ENCODE measurements around the gene ANKZF1.

Gene ANKZF1

GRCh38 chr2:219282943-219283581 is 53.5 kb downstream of the ANKZF1 start:
- H3K4me3 ChIP-seq (ENCODE audit: low read depth in 1 of 2, low read length in 1 of 2) = no peak overlapping the region
- TF ChIP-seq, protein P1, sequence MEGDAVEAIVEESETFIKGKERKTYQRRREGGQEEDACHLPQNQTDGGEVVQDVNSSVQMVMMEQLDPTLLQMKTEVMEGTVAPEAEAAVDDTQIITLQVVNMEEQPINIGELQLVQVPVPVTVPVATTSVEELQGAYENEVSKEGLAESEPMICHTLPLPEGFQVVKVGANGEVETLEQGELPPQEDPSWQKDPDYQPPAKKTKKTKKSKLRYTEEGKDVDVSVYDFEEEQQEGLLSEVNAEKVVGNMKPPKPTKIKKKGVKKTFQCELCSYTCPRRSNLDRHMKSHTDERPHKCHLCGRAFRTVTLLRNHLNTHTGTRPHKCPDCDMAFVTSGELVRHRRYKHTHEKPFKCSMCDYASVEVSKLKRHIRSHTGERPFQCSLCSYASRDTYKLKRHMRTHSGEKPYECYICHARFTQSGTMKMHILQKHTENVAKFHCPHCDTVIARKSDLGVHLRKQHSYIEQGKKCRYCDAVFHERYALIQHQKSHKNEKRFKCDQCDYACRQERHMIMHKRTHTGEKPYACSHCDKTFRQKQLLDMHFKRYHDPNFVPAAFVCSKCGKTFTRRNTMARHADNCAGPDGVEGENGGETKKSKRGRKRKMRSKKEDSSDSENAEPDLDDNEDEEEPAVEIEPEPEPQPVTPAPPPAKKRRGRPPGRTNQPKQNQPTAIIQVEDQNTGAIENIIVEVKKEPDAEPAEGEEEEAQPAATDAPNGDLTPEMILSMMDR (IDR thresholded peaks at IDR 0.05) = no peak
- no peaks in the 10 kb centered on the region for H3K9me3 ChIP-seq
- H3K27me3 ChIP-seq = no peaks in the 10 kb centered on the region
- no peak overlapping the region for H3K27ac ChIP-seq
- H3K36me3 ChIP-seq = peaks cover 61% of the 10 kb centered on the region
- H3K4me1 ChIP-seq (ENCODE audit: control insufficient read depth in 1 of 2, insufficient read depth in 1 of 2, low read depth in 1 of 2, low read length in 1 of 2) = peaks cover 22 to 28% of the 10 kb centered on the region in 2 experiments

- Histone ChIP-seq H3K4me3 (ENCODE audit: low read depth in 1 of 2, low read length in 1 of 2) (no peak overlapping the region), H3K4me1 (ENCODE audit: control insufficient read depth in 1 of 2, insufficient read depth in 1 of 2, low read depth in 1 of 2, low read length in 1 of 2) (peaks cover 10 to 13% of the 10 kb centered on the region in 2 experiments), H3K27ac (no peak overlapping the region), H3K27me3 (peaks cover 2% of the 10 kb centered on the region), H3K36me3 (peaks cover 61% of the 10 kb centered on the region), H3K9me3 (no peaks in the 10 kb centered on the region)
- TF ChIP-seq, protein P1 (IDR thresholded peaks at IDR 0.05) = no peak
Measured at GRCh38 chr2:219284501-219285372, 55.1 kb downstream of the ANKZF1 start.

- H3K4me3 ChIP-seq (ENCODE audit: low read depth in 1 of 2, low read length in 1 of 2) = no peak overlapping the region
- peaks cover 61% of the 10 kb centered on the region for H3K36me3 ChIP-seq
- TF ChIP-seq, protein P1 (IDR thresholded peaks at IDR 0.05) = no peak
- peaks cover 8% of the 10 kb centered on the region for H3K27me3 ChIP-seq
- peaks cover 4 to 7% of the 10 kb centered on the region in 2 experiments for H3K4me1 ChIP-seq (ENCODE audit: control insufficient read depth in 1 of 2, insufficient read depth in 1 of 2, low read depth in 1 of 2, low read length in 1 of 2)
- H3K27ac ChIP-seq = no peak overlapping the region
- no peaks in the 10 kb centered on the region for H3K9me3 ChIP-seq
Measured at GRCh38 chr2:219285373-219285735, 55.7 kb downstream of the ANKZF1 start.

- Histone ChIP-seq H3K27me3 (peaks cover 12% of the 10 kb centered on the region), H3K36me3 (peaks cover 60% of the 10 kb centered on the region), H3K27ac (no peak overlapping the region), H3K9me3 (no peaks in the 10 kb centered on the region), H3K4me3 (ENCODE audit: low read depth in 1 of 2, low read length in 1 of 2) (no peak overlapping the region), H3K4me1 (ENCODE audit: control insufficient read depth in 1 of 2, insufficient read depth in 1 of 2, low read depth in 1 of 2, low read length in 1 of 2) (peaks cover 0 to 1% of the 10 kb centered on the region in 2 experiments)
- TF ChIP-seq, protein P1 (IDR thresholded peaks at IDR 0.05) = no peak
Measured at GRCh38 chr2:219285894-219286425, 56.4 kb downstream of the ANKZF1 start.

Measured in neutrophil (primary cell).